ENCODE data around the gene C15orf39.

- TF ChIP-seq, protein P1, sequence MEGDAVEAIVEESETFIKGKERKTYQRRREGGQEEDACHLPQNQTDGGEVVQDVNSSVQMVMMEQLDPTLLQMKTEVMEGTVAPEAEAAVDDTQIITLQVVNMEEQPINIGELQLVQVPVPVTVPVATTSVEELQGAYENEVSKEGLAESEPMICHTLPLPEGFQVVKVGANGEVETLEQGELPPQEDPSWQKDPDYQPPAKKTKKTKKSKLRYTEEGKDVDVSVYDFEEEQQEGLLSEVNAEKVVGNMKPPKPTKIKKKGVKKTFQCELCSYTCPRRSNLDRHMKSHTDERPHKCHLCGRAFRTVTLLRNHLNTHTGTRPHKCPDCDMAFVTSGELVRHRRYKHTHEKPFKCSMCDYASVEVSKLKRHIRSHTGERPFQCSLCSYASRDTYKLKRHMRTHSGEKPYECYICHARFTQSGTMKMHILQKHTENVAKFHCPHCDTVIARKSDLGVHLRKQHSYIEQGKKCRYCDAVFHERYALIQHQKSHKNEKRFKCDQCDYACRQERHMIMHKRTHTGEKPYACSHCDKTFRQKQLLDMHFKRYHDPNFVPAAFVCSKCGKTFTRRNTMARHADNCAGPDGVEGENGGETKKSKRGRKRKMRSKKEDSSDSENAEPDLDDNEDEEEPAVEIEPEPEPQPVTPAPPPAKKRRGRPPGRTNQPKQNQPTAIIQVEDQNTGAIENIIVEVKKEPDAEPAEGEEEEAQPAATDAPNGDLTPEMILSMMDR (IDR thresholded peaks at IDR 0.05): no peak
- TF ChIP-seq POLR2A (IDR thresholded peaks at IDR 0.05): no peak
- no peak for TF ChIP-seq POLR2AphosphoS5 (IDR thresholded peaks at IDR 0.05)
These were observed 9.4 kb upstream of the C15orf39 start for GRCh38 chr15:75192307-75192706.
